AG20443 (cell line): ENCODE data around the gene GPR39.

ENCODE experiments used
- DNase-seq: peaks from one replicate; pipeline ENCODE4 v3.0.0; 2012; ENCODE audit warnings: low spot score, mixed read lengths

The GPR39 gene

GRCh38 chr2:132567682-132568081 is 151.1 kb downstream of the GPR39 start:
- DNase-seq = no peak

- DNase-seq = no peak
These were observed 152.1 kb downstream of the GPR39 start for GRCh38 chr2:132568656-132569055.

GRCh38 chr2:132573444-132574007 is 156.9 kb downstream of the GPR39 start:
- DNase-seq = no peak

GRCh38 chr2:132577686-132578085 is 161.1 kb downstream of the GPR39 start:
- DNase-seq = no peak

- DNase-seq = no peak
These were observed 165.0 kb downstream of the GPR39 start for GRCh38 chr2:132581591-132581990.

GRCh38 chr2:132581991-132582738 is 165.6 kb downstream of the GPR39 start:
- no peak for DNase-seq

- no peak for DNase-seq
These were observed 167.2 kb downstream of the GPR39 start for GRCh38 chr2:132583666-132584360.

- DNase-seq = no peak
These were observed 168.6 kb downstream of the GPR39 start for GRCh38 chr2:132584976-132585817.

GRCh38 chr2:132586101-132586511 is 169.5 kb downstream of the GPR39 start:
- no peak for DNase-seq

GRCh38 chr2:132586835-132587234 is 170.2 kb downstream of the GPR39 start:
- no peak for DNase-seq

GRCh38 chr2:132588576-132588975 is 172.0 kb downstream of the GPR39 start:
- DNase-seq = no peak

GRCh38 chr2:132589111-132589830 is 172.7 kb downstream of the GPR39 start:
- DNase-seq = no peak

GRCh38 chr2:132589966-132590365 is 173.4 kb downstream of the GPR39 start:
- DNase-seq = no peak

- no peak for DNase-seq
These were observed 176.6 kb downstream of the GPR39 start for GRCh38 chr2:132593171-132593570.

GRCh38 chr2:132595186-132595585 is 178.6 kb downstream of the GPR39 start:
- DNase-seq = no peak

GRCh38 chr2:132595693-132596092 is 179.1 kb downstream of the GPR39 start:
- no peak for DNase-seq

GRCh38 chr2:132597166-132597565 is 180.6 kb downstream of the GPR39 start:
- no peak for DNase-seq

- DNase-seq = no peak
These were observed 181.2 kb downstream of the GPR39 start for GRCh38 chr2:132597831-132598230.

- DNase-seq = no peak
These were observed 181.9 kb downstream of the GPR39 start for GRCh38 chr2:132598536-132598935.

GRCh38 chr2:132599556-132599955 is 183.0 kb downstream of the GPR39 start:
- DNase-seq = no peak

- DNase-seq = no peak
These were observed 188.0 kb downstream of the GPR39 start for GRCh38 chr2:132604561-132604960.
